K562 (cell line): ENCODE data around the gene TRABD. TPM values are rescaled to one million over a fixed set of nuclear protein-coding genes. Genes with fewer than 3 reads are reported as not detected.

ENCODE experiments used
- CBFA2T3 ChIP-seq: fragments of 450-650 bp; IDR thresholded peaks from 2 replicates; pipeline ENCODE4 v1.6.1; 2017
- CBX5 ChIP-seq: IDR thresholded peaks from 2 replicates; pipeline ENCODE4 v1.6.1; 2014; ENCODE audit warnings: low read depth, borderline replicate concordance
- E2F6 ChIP-seq, 2 experiments: IDR thresholded peaks; 2 replicates each; pipeline ENCODE4 v1.6.1; 2011; ENCODE audit warnings: borderline replicate concordance in 1 of 2, control low read depth in 1 of 2, low read depth in 1 of 2, low read length in 1 of 2, mild to moderate bottlenecking in 1 of 2, mixed read lengths in 1 of 2, moderate library complexity in 1 of 2; ENCODE audit not compliant: insufficient read depth in 1 of 2, insufficient read length in 1 of 2, poor library complexity in 1 of 2, severe bottlenecking in 1 of 2; ENCODE audit errors: extremely low read depth in 1 of 2
- FOXM1 ChIP-seq, 2 experiments: fragments of 450-650 bp in 1 of 2; sonication (generic) in 1 of 2; formaldehyde crosslinking in 1 of 2; IDR thresholded peaks; 2 replicates each; pipeline versions ENCODE4 v1.6.1 to v1.9.0; 2017 to 2022; ENCODE audit warnings: low read depth in 2 of 2, mild to moderate bottlenecking in 2 of 2, missing genetic modification reagents in 1 of 2, moderate library complexity in 1 of 2
- FOXO4 ChIP-seq: fragments of 450-650 bp; formaldehyde crosslinking; IDR thresholded peaks from 2 replicates; pipeline ENCODE4 v1.4.0; 2020; ENCODE audit warnings: mild to moderate bottlenecking, moderate library complexity
- MCM5 ChIP-seq: fragments of 450-650 bp; IDR thresholded peaks from 2 replicates; pipeline ENCODE4 v1.6.1; 2016; ENCODE audit warnings: low read depth
- MGA ChIP-seq: fragments of 450-650 bp; IDR thresholded peaks from 2 replicates; pipeline ENCODE4 v1.6.1; 2016; ENCODE audit warnings: mild to moderate bottlenecking, moderate library complexity
- PYGO2 ChIP-seq: fragments of 450-650 bp; IDR thresholded peaks from 2 replicates; pipeline ENCODE4 v1.6.1; 2016; ENCODE audit warnings: mild to moderate bottlenecking, missing genetic modification characterization, moderate library complexity, missing compliant biosample characterization
- TFAP4 ChIP-seq: sonication (generic); formaldehyde crosslinking; IDR thresholded peaks from 2 replicates; pipeline ENCODE4 v1.8.0; 2022; ENCODE audit warnings: missing genetic modification reagents, mild to moderate bottlenecking, moderate library complexity, borderline replicate concordance
- ZFP1 ChIP-seq: fragments of 450-650 bp; formaldehyde crosslinking; IDR thresholded peaks from 2 replicates; pipeline ENCODE4 v1.4.0; 2020; ENCODE audit warnings: mild to moderate bottlenecking, mixed read lengths
- polyA plus RNA-seq, 8 experiments: library from polyadenylated mRNA; depleted of rRNA in 4 of 8; stranded (reverse) in 5 of 8; unstranded in 3 of 8; fragments of >200 nt; fragmentation: Nextera tagmentation in 2 of 8; fragmentation: Illumina TruSeq in 1 of 8; extraction: Ambion mirVana in 2 of 8; extraction: Trizol in 1 of 8; gene quantifications; 2 replicates each; pipeline versions ENCODE4 v1.2.1 to v1.2.3, GENCODE V29; 2011 to 2014; ENCODE audit warnings: inconsistent platforms in 1 of 8, missing spikeins in 1 of 8
- total RNA-seq, 7 experiments: library from RNA; depleted of rRNA in 6 of 7; stranded (reverse); fragments of >200 nt in 6 of 7; fragmentation: Illumina TruSeq in 2 of 7; extraction: Trizol in 2 of 7; gene quantifications; 2 replicates each; pipeline versions ENCODE4 v1.2.1 to v1.2.3, GENCODE V29; 2011 to 2021; ENCODE audit warnings: low replicate concordance in 1 of 7

The TRABD gene
- total and polyA plus RNA-seq, 9 of the 15 experiments (the other 6 are each of a cell fraction or from before 2014, with no cell fraction given), result 0.08 to 62.9 (median 14.0) TPM

- TF ChIP-seq E2F6 (IDR thresholded peaks at IDR 0.05; ENCODE audit: borderline replicate concordance in 1 of 2, extremely low read depth in 1 of 2, insufficient read depth in 1 of 2, insufficient read length in 1 of 2, low read depth in 1 of 2, low read length in 1 of 2, poor library complexity in 1 of 2, severe bottlenecking in 1 of 2) (peak in 1 of 2 experiments; percentile 26), ZFP1 (CRISPR knock-in tag) (no peak), FOXM1 (IDR thresholded peaks at IDR 0.05; ENCODE audit: low read depth) (no peak), FOXM1 (CRISPR knock-in tag; IDR thresholded peaks at IDR 0.05; ENCODE audit: low read depth) (no peak), FOXO4 (CRISPR knock-in tag) (no peak), TFAP4 (CRISPR knock-in tag) (peak; percentile 66; the same call in 1 of the 2 replicates), CBFA2T3 (no peak), MCM5 (no peak), PYGO2 (tag) (no peak), CBX5 (no peak), MGA (peak; percentile 66)
Observed at GRCh38 chr22:50244420-50245213, 58.9 kb downstream of the TRABD start, which contains the start of gene TUBGCP6 (continued).
